Fibroblast of lung (primary cell): ENCODE results near the gene GRK5. TPM values are rescaled to one million over a fixed set of nuclear protein-coding genes. Genes with fewer than 3 reads are reported as not detected.

Experiments
- DNase-seq, 2 donors: peaks; one replicate each; pipeline versions ENCODE4 v3.0.0 to v3.0.0-alpha.2; 2010; ENCODE audit warnings: low read depth in 2 of 2
- H2AFZ ChIP-seq: 2 replicates; pipeline ENCODE4 v1.5.1; 2012; ENCODE audit warnings: low read length, control low read depth, inconsistent platforms
- H3K27ac ChIP-seq: 2 replicates; pipeline ENCODE4 v1.5.1; 2011; ENCODE audit warnings: low read length, control low read depth; ENCODE audit not compliant: insufficient read depth
- H3K27me3 ChIP-seq: 2 replicates; pipeline ENCODE4 v1.5.1; 2011; ENCODE audit warnings: mild to moderate bottlenecking, low read length; ENCODE audit not compliant: control insufficient read depth, insufficient read depth
- H3K36me3 ChIP-seq: 2 replicates; pipeline ENCODE4 v1.5.1; 2011; ENCODE audit warnings: low read length; ENCODE audit not compliant: control insufficient read depth, insufficient read depth
- H3K4me1 ChIP-seq: 2 replicates; pipeline ENCODE4 v1.5.1; 2011; ENCODE audit warnings: low read length; ENCODE audit not compliant: control insufficient read depth, insufficient read depth; ENCODE audit errors: extremely low read depth
- H3K4me2 ChIP-seq: 2 replicates; pipeline ENCODE4 v1.5.1; 2011; ENCODE audit warnings: low read length, control low read depth; ENCODE audit not compliant: insufficient read depth; ENCODE audit errors: extremely low read depth
- H3K4me3 ChIP-seq, 4 experiments: fragments of 200-600 bp in 1 of 4; sonication (generic) in 1 of 4; replicated peaks in 1 of 4; 2 replicates each; pipeline ENCODE4 v1.5.1; 2011 to 2016; ENCODE audit warnings: low read length in 4 of 4, low read depth in 3 of 4, mild to moderate bottlenecking in 3 of 4, control low read depth in 2 of 4, inconsistent platforms in 1 of 4, mixed read lengths in 1 of 4; ENCODE audit not compliant: insufficient read depth in 1 of 4; ENCODE audit errors: control extremely low read depth in 1 of 4
- H3K79me2 ChIP-seq: 2 replicates; pipeline ENCODE4 v1.5.1; 2012; ENCODE audit warnings: mild to moderate bottlenecking, low read length, inconsistent platforms; ENCODE audit not compliant: control insufficient read depth, insufficient read depth
- H3K9ac ChIP-seq: 2 replicates; pipeline ENCODE4 v1.5.1; 2011; ENCODE audit warnings: mild to moderate bottlenecking, low read length, control low read depth; ENCODE audit not compliant: insufficient read depth
- H3K9me3 ChIP-seq: 2 replicates; pipeline ENCODE4 v1.5.1; 2012; ENCODE audit warnings: low read depth, low read length; ENCODE audit not compliant: control insufficient read depth, insufficient read depth
- H4K20me1 ChIP-seq: 2 replicates; pipeline ENCODE4 v1.5.1; 2011; ENCODE audit warnings: low read length; ENCODE audit not compliant: control insufficient read depth, insufficient read depth; ENCODE audit errors: extremely low read depth
- CTCF ChIP-seq, 2 donors: IDR thresholded peaks in 1 of 2; conservative IDR thresholded peaks in 1 of 2; 1 replicate in 1 of 2; 2 replicates in 1 of 2; pipeline ENCODE4 v1.5.1; 2011 to 2012; ENCODE audit warnings: low read length in 2 of 2, control low read depth in 1 of 2, inconsistent platforms in 1 of 2, low read depth in 1 of 2, mild to moderate bottlenecking in 1 of 2
- EZH2 ChIP-seq: IDR thresholded peaks from 2 replicates; pipeline ENCODE4 v1.5.1; 2012; ENCODE audit warnings: low read length, control low read depth, mild to moderate bottlenecking; ENCODE audit errors: missing control alignments
- polyA plus RNA-seq, 2 donors: library from polyadenylated mRNA; depleted of rRNA in 1 of 2; stranded (reverse) in 1 of 2; unstranded in 1 of 2; fragments of >200 nt; gene quantifications; 2 replicates each; pipeline ENCODE4 v1.2.1, GENCODE V29; 2011 to 2012; ENCODE audit warnings: missing spikeins in 1 of 2
- total RNA-seq: library from RNA; depleted of rRNA; stranded (reverse); fragments of >200 nt; gene quantifications from 2 replicates; pipeline ENCODE4 v1.2.1, GENCODE V29; 2014

The GRK5 gene
- total and polyA plus RNA-seq, 2 donors (not counting 1 experiment from before 2014, with no cell fraction given) = 24.1 to 90.3 TPM

- Histone ChIP-seq H2AFZ (no peak overlapping the region), H3K36me3 (no peaks in the 10 kb centered on the region)
Observed at GRCh38 chr10:119409906-119410305, 202.5 kb downstream of the GRK5 start.

GRCh38 chr10:119410361-119411116 lies 203.2 kb downstream of the GRK5 start:
- Histone ChIP-seq H3K9me3 (no peaks in the 10 kb centered on the region), H3K4me2 (no peak overlapping the region), H3K27me3 (no peaks in the 10 kb centered on the region), H3K27ac (peak overlapping the region; percentile 92), H3K36me3 (no peaks in the 10 kb centered on the region), H3K4me3 (no peak overlapping the region), H2AFZ (no peak overlapping the region), H3K9ac (peak overlapping the region; percentile 63), H3K79me2 (peaks cover 3% of the 10 kb centered on the region), H4K20me1 (no peaks in the 10 kb centered on the region), H3K4me1 (peaks cover 32% of the 10 kb centered on the region)
- no peak for DNase-seq
- no peak for TF ChIP-seq EZH2
- TF ChIP-seq CTCF (conservative IDR thresholded peaks at IDR 0.05 in 1 of 2, IDR thresholded peaks at IDR 0.05 in 1 of 2; ENCODE audit: low read depth in 1 of 2, low read length in 2 of 2) = no peak

More at GRCh38 chr10:119409906-119410305, 202.5 kb downstream of the GRK5 start:
- Histone ChIP-seq H3K9ac (peak overlapping the region; percentile 63), H3K4me2 (no peak overlapping the region), H3K4me1 (peaks cover 32% of the 10 kb centered on the region), H3K9me3 (no peaks in the 10 kb centered on the region), H3K27ac (peak overlapping the region; percentile 92), H3K79me2 (peaks cover 5% of the 10 kb centered on the region), H3K27me3 (no peaks in the 10 kb centered on the region), H3K4me3 (no peak overlapping the region), H4K20me1 (no peaks in the 10 kb centered on the region)
- DNase-seq = peak in 1 of 2 donors; percentile 98
- TF ChIP-seq CTCF (conservative IDR thresholded peaks at IDR 0.05 in 1 of 2, IDR thresholded peaks at IDR 0.05 in 1 of 2; ENCODE audit: low read depth in 1 of 2, low read length in 2 of 2) (no peak), EZH2 (no peak)

- peak overlapping the region; percentile 2 for H3K4me2 ChIP-seq
- H3K36me3 ChIP-seq = no peaks in the 10 kb centered on the region
- H2AFZ ChIP-seq = no peak overlapping the region
- peak overlapping the region; percentile 92 for H3K27ac ChIP-seq
- DNase-seq = peak; percentile 62 to 95
- no peaks in the 10 kb centered on the region for H4K20me1 ChIP-seq
- H3K4me1 ChIP-seq = peaks cover 30% of the 10 kb centered on the region
- TF ChIP-seq CTCF (conservative IDR thresholded peaks at IDR 0.05 in 1 of 2, IDR thresholded peaks at IDR 0.05 in 1 of 2; ENCODE audit: low read depth in 1 of 2, low read length in 2 of 2) (no peak), EZH2 (no peak)
- no peaks in the 10 kb centered on the region for H3K9me3 ChIP-seq
- H3K27me3 ChIP-seq = no peaks in the 10 kb centered on the region
- H3K79me2 ChIP-seq = peaks cover 6% of the 10 kb centered on the region
- H3K4me3 ChIP-seq = no peak overlapping the region
- H3K9ac ChIP-seq = peak overlapping the region; percentile 72
Observed at GRCh38 chr10:119412244-119413092, 205.1 kb downstream of the GRK5 start.
